Measurements from ENCODE around the gene NUTM1. TPM values are rescaled to one million over a fixed set of nuclear protein-coding genes. Genes with fewer than 3 reads are reported as not detected.
A peak's percentile ranks its signal among the peaks of the same experiment; 100 is the strongest.

NUTM1 gene, protein sequence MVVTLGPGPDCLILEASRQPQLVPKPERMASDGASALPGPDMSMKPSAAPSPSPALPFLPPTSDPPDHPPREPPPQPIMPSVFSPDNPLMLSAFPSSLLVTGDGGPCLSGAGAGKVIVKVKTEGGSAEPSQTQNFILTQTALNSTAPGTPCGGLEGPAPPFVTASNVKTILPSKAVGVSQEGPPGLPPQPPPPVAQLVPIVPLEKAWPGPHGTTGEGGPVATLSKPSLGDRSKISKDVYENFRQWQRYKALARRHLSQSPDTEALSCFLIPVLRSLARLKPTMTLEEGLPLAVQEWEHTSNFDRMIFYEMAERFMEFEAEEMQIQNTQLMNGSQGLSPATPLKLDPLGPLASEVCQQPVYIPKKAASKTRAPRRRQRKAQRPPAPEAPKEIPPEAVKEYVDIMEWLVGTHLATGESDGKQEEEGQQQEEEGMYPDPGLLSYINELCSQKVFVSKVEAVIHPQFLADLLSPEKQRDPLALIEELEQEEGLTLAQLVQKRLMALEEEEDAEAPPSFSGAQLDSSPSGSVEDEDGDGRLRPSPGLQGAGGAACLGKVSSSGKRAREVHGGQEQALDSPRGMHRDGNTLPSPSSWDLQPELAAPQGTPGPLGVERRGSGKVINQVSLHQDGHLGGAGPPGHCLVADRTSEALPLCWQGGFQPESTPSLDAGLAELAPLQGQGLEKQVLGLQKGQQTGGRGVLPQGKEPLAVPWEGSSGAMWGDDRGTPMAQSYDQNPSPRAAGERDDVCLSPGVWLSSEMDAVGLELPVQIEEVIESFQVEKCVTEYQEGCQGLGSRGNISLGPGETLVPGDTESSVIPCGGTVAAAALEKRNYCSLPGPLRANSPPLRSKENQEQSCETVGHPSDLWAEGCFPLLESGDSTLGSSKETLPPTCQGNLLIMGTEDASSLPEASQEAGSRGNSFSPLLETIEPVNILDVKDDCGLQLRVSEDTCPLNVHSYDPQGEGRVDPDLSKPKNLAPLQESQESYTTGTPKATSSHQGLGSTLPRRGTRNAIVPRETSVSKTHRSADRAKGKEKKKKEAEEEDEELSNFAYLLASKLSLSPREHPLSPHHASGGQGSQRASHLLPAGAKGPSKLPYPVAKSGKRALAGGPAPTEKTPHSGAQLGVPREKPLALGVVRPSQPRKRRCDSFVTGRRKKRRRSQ
- polyA plus RNA-seq (ENCODE audit: low read depth in 6 of 6), result not detected

DNA sequence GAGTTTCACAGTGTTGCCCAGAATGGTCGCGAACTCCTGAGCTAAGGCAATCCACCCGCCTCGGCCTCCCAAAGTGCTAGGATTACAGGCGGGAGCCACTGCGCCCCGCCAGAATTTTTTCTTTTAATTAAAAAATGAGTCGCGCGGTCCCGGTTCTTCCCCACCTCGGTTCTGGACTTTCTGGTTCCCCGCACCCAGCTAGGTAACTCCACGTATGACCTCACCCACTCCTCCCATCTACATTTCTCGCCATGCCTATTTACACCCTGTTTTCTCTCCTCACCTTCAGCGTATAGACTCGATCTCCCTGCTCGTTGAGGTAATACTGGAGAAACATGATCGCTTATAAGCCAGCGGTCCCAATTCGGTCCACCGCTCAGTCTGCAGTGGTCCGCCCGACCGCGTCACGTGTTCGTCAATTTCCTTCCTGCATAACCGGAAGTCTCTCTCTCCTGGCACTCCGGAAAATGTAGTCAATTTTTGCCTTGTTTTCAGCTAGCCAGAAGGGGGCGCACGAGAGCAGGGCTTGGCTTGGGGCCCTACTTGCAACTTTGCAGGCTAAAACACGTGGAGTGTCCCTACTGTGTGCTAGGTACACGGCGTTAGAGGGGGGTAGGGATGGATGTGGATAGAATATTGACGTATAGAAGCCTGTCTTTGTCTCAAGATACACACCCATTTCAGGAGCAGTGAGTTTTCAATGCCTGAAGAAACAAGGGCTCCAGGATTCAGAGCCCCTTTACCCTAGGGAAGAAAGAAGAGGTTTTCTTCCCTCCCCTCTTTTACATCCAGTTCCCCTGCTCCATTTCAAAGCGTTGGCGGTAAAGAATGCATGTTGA, at the start of gene NUTM1, which contains the start of gene NOP10:
TSS of gene NUTM1 (plus strand) at position 579 of the 839 bp plus-strand sequence. CDS start 382 bp downstream, outside the sequence.
TSS of gene NOP10 (minus strand) at position 400 of the 839 bp plus-strand sequence. CDS start at position 337, 63 bp downstream.
- peaks cover 8 to 9% of the 10 kb centered on the region in 2 donors for H3K36me3 Mint-ChIP-seq
- peak; percentile 90 for DNase-seq
- H3K27ac Mint-ChIP-seq, result peak within 1 kb of the TSS in 3 of 6 donors; percentile 46 to 85 (median 78)
- no peaks in the 10 kb centered on the region for H3K27me3 Mint-ChIP-seq
- H3K9me3 Mint-ChIP-seq, result no peaks in the 10 kb centered on the region
- peaks cover 11 to 26% (median 13%) of the 10 kb centered on the region in 3 donors for H3K4me1 Mint-ChIP-seq
- peak; percentile 90 to 92 for ATAC-seq (ENCODE audit: low read depth in 2 of 2)
- H3K4me3 Mint-ChIP-seq, result peak within 1 kb of the TSS in 1 of 8 donors; percentile 76

DNA sequence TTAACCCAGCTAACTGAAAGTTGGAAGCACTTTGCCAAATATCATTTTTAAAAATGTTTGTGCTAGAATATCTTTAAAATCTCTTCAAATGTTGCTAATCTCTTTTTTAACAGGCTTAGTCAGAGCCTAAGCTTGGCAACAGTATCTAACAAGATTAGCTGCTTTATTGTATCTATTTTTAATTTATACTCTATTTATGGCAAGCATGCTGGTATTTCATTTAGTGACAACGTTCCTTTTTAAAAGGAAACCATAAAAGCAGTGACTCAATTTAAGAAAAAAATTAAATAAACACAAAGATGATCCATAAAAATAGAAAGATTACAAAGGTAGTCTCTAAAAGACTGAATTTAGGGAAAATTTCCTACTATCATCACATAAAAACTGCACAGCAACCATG, 46.1 kb upstream of the NUTM1 start:
- DNase-seq, result no peak
- peak overlapping the region in 1 of 8 donors; percentile 50 for H3K4me3 Mint-ChIP-seq
- H3K9me3 Mint-ChIP-seq, result no peaks in the 10 kb centered on the region
- peaks cover 41 to 79% (median 64%) of the 10 kb centered on the region in 3 donors for H3K4me1 Mint-ChIP-seq
- ATAC-seq (ENCODE audit: low read depth in 2 of 2), result no peak
- H3K36me3 Mint-ChIP-seq, result peaks cover 2 to 7% of the 10 kb centered on the region in 2 donors
- H3K27ac Mint-ChIP-seq, result peak overlapping the region in 5 of 6 donors; percentile 5 to 66 (median 43)
- H3K27me3 Mint-ChIP-seq, result no peaks in the 10 kb centered on the region

DNA sequence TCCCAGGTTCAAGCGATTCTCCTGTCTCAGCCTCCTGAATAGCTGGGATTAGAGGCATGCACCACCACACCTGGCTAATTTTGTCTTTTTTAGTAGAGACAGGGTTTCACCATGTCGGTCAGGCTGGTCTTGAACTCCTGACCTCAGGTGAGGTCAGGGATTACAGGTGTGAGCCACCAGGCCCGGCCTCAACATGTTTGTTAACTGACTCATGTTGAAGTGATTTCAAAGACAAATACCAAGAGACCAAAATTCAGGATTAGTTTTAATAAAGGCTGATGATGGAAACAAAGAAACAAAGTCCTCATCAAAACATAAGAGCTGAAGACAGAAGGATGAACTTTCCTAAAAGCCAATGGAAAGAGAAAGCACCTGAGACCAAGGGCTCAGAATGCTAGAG, 42.1 kb upstream of the NUTM1 start:
- Mint-ChIP-seq H3K4me3 (no peak overlapping the region), H3K36me3 (peaks cover 1 to 14% of the 10 kb centered on the region in 2 donors), H3K9me3 (no peaks in the 10 kb centered on the region), H3K4me1 (peaks cover 52 to 77% (median 75%) of the 10 kb centered on the region in 3 donors), H3K27me3 (no peaks in the 10 kb centered on the region), H3K27ac (peak overlapping the region in 1 of 6 donors; percentile 93)
- ATAC-seq (ENCODE audit: low read depth in 2 of 2) (no peak), DNase-seq (no peak)

DNA sequence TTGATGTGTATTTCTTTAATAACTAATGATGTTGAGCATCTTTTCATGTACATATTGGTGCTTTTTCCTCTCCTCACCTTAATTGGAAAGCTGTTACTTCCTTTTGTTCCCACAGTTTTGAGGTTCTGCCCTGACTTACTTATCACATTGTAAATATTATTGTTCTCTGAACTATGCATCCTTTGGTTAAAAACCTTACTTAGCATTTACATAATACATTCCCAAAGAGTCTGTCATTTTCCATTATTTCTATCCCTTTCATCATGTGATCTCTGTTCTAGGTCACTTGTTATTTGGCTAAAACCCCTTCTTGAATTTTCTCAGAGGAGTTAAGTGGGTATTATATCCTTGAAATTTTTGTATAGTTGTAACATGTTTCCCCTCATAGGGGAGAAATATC, 38.5 kb upstream of the NUTM1 start:
- Mint-ChIP-seq H3K36me3 (peaks cover 16 to 28% of the 10 kb centered on the region in 2 donors), H3K9me3 (no peaks in the 10 kb centered on the region), H3K27me3 (no peaks in the 10 kb centered on the region), H3K4me1 (peaks cover 42 to 68% (median 67%) of the 10 kb centered on the region in 3 donors), H3K27ac (peak overlapping the region in 3 of 6 donors; percentile 1 to 70 (median 41)), H3K4me3 (no peak overlapping the region)
- ATAC-seq (ENCODE audit: low read depth in 2 of 2), result no peak
- no peak for DNase-seq

DNA sequence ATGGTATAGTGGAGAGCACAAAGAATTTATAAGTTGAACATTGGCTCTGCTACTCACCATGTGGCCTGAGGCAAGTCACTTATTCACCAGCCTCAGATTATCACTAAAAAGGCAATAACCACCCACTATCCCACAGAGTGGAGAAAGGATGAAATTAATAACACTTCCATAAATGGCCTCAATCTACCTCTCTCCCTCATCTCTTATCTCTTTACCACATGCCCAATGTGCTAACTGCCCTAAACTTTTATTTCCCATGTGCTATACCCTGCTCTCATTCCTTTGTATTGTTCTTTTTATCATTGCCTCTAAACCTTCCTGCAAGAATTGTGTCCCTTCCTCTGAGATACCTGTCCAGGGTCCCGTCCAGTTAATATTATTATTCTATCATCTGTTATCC, 31.6 kb upstream of the NUTM1 start:
- Mint-ChIP-seq H3K9me3 (no peaks in the 10 kb centered on the region), H3K27me3 (no peaks in the 10 kb centered on the region), H3K36me3 (peaks cover 21 to 24% of the 10 kb centered on the region in 2 donors), H3K27ac (no peak overlapping the region), H3K4me3 (no peak overlapping the region), H3K4me1 (peaks cover 30 to 58% (median 48%) of the 10 kb centered on the region in 3 donors)
- DNase-seq, result no peak
- no peak for ATAC-seq (ENCODE audit: low read depth in 2 of 2)

DNA sequence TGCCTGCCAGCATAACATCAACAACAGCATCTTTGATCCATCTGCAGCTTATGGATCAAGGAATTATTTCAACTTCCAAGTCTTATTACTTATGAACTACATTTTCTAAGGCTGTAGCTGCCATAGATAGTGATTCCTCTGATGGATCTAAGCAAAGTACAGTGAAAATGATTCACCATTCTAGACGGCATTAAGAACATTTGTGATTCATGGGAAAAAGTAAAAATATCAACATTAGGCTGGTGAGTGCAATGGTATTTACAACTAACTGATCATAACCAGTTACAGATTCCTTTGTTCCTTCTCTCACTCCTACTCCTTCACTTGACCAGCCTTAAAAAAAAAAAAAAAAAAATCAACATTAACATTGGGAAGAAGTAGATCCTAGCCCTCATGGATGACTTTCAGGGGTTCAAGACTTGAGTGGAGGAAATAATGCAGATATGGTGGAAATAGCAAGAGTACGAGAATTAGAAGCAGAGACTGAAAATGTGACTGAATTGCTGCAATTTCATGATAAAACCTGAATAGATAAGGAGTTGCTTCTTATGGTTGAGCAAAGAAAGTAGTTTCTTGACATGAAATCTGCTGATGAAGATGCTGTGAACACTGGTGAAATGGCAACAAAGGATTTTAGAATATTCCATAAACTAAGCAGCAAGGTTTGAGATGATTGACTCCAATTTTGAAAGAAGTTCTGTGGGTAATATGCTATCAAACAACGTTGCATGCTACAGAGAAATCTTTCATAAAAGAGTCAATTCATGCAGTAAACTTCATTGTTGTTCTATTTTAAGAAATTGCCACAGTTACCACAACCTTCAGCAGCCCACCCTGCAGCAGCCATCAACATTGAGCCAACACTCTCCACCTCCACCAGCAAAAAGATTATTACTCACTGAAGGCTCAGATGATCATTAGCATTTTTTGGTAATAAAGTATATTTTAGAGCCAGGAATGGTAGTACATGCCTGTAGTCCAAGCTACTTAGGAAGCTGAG, 28.3 kb upstream of the NUTM1 start:
- H3K27ac Mint-ChIP-seq, result peak overlapping the region in 3 of 6 donors; percentile 36 to 56 (median 47)
- peaks cover 6 to 14% of the 10 kb centered on the region in 2 donors for H3K36me3 Mint-ChIP-seq
- DNase-seq (no peak), ATAC-seq (ENCODE audit: low read depth in 2 of 2) (no peak)
- H3K4me1 Mint-ChIP-seq, result peaks cover 31 to 61% (median 58%) of the 10 kb centered on the region in 3 donors
- no peaks in the 10 kb centered on the region for H3K27me3 Mint-ChIP-seq
- H3K4me3 Mint-ChIP-seq, result peak overlapping the region in 5 of 8 donors; percentile 2 to 52 (median 26)
- no peaks in the 10 kb centered on the region for H3K9me3 Mint-ChIP-seq

DNA sequence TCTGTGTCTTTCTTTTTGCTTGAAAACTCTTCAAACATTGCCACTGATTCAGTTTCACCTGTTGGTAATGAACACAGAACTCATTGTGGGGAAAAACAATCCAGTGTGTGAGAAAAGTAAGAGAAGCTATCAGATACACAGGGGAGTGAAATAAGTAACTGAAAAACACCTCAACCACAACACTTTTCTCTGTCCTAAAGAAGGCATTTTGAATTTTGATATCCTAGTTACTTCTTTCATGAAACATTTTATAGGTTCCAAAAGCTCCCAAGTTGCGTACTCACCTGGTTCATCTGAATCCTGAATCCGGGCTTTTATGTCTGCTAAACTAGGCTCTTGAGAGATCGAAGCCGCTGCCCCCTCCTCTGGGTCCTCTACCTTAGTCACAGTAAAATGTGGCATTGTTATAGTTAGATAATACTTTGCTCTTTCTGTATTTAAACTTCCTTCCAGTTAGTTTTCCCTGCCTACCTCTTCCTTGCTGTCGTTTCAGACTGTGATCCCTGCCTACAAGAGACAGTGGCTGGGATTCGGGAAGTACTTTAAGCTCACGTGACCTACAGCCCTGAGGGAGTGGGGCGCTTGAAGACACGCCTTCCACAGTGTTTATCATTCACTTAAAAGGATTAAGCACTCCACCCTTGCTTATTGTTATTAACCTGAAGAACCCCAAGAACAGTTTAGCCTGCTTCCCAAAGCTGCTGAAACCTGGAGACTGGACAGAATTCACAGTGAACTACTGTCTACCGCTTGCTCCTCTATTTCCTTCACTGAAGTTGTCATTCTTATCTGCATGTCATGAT, 24.6 kb upstream of the NUTM1 start:
- Mint-ChIP-seq H3K36me3 (peaks cover 6 to 9% of the 10 kb centered on the region in 2 donors), H3K27me3 (no peaks in the 10 kb centered on the region), H3K9me3 (no peaks in the 10 kb centered on the region), H3K27ac (peak overlapping the region; percentile 92 to 99 (median 94)), H3K4me1 (peaks cover 34 to 79% (median 67%) of the 10 kb centered on the region in 3 donors), H3K4me3 (peak overlapping the region; percentile 92 to 99 (median 98))
- DNase-seq (no peak), ATAC-seq (ENCODE audit: low read depth in 2 of 2) (peak; percentile 87 to 88)

DNA sequence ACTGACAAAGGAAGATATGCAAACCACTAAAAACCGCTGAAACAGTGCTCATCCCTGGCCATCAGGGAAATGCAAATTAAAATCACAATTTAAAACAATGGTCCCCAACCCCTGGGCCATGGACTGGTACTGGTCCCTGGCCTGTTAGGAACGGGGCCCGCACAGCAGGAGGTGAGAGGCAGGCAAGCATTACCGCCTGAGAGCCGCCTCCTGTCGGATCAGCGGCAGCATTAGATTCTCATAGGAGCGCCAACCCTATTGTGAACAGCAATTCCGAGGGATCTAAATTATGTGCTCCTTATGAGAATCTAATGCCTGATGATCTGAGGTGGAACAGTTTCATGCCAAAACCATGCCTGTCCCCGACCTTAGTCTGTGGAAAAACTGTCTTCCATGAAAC, 19.9 kb upstream of the NUTM1 start:
- Mint-ChIP-seq H3K36me3 (no peaks in the 10 kb centered on the region), H3K9me3 (no peaks in the 10 kb centered on the region), H3K27me3 (no peaks in the 10 kb centered on the region), H3K4me1 (peaks cover 37 to 81% (median 64%) of the 10 kb centered on the region in 3 donors), H3K4me3 (peak overlapping the region in 1 of 8 donors; percentile 51), H3K27ac (peak overlapping the region in 4 of 6 donors; percentile 3 to 59 (median 22))
- DNase-seq (no peak), ATAC-seq (ENCODE audit: low read depth in 2 of 2) (no peak)

DNA sequence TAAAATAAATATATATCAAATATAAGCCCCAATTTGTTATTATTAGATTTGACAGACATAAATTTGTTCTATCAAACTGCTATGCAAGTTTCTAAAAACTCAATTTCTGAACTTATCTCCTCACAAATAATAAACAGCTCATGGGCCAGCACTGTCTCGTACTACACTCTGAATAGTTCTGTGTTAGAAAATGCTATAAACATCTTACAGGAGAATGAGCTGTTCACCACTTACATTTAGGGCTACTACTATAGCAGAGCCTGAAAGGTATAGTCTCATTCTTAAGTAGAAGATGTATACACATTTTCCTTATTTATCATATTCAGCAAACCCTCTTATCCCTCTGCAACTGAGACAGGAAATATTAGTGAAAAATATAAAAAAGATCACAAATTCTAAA, 18.2 kb upstream of the NUTM1 start:
- Mint-ChIP-seq H3K36me3 (no peaks in the 10 kb centered on the region), H3K4me1 (peaks cover 41 to 82% (median 64%) of the 10 kb centered on the region in 3 donors), H3K27me3 (no peaks in the 10 kb centered on the region), H3K9me3 (no peaks in the 10 kb centered on the region), H3K4me3 (peak overlapping the region in 2 of 8 donors; percentile 33 to 37), H3K27ac (peak overlapping the region in 5 of 6 donors; percentile 3 to 91 (median 49))
- ATAC-seq (ENCODE audit: low read depth in 2 of 2) (no peak), DNase-seq (no peak)

DNA sequence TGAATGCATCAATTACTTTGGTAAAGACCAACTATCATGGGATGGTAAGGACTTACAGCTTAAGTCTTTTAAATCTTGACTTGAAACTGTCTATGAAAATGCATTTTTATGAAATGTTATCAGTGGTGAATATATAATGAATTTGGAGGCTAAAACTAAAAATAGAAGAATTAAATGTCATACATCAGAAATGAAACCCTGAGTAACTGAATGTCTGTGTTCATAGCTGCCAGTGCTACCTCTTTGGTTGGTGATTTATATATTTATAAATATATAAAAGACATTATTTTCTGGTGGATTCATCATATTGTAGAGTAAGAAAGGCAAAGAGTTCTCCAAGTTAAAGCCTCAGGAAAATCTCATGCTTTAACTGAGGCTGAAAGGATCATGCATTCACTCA, 17.7 kb upstream of the NUTM1 start:
- H3K27me3 Mint-ChIP-seq, result no peaks in the 10 kb centered on the region
- ATAC-seq (ENCODE audit: low read depth in 2 of 2) (no peak), DNase-seq (no peak)
- H3K27ac Mint-ChIP-seq, result peak overlapping the region; percentile 24 to 96 (median 86)
- H3K4me1 Mint-ChIP-seq, result peaks cover 41 to 82% (median 64%) of the 10 kb centered on the region in 3 donors
- no peaks in the 10 kb centered on the region for H3K36me3 Mint-ChIP-seq
- peak overlapping the region in 4 of 8 donors; percentile 27 to 79 (median 52) for H3K4me3 Mint-ChIP-seq
- H3K9me3 Mint-ChIP-seq, result no peaks in the 10 kb centered on the region
